Activated CD4-positive, alpha-beta T cell treated with anti-CD3 and anti-CD28 coated beads for 24 hours (primary cell): ENCODE measurements around the gene KCNN3.

Experiments
- DNase-seq, 2 donors: peaks; one replicate each; pipeline ENCODE4 v3.0.0-alpha.2; 2020; ENCODE audit warnings: low read depth in 2 of 2

The KCNN3 gene

DNA sequence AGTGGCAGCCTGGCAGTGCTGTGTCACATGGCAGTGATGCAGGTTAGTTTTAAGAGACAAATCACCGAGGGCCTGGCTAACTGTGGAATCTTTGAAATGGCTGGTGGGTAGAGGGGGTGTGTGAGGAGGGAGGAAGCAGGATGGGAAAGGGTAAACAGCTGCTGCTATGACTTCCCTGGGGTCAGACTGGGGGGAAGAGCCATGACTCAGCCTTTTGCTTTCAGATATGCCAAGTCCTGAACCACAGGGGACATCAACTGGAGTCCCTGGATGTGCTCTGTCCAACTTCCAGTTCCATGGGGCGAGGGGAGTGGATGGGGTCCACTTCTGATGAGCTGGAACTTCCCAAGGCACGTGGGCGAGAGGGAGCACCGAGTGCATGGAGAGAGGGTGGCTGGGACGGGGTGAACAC lies 141.0 kb downstream of the KCNN3 start:
- DNase-seq: no peak

DNA sequence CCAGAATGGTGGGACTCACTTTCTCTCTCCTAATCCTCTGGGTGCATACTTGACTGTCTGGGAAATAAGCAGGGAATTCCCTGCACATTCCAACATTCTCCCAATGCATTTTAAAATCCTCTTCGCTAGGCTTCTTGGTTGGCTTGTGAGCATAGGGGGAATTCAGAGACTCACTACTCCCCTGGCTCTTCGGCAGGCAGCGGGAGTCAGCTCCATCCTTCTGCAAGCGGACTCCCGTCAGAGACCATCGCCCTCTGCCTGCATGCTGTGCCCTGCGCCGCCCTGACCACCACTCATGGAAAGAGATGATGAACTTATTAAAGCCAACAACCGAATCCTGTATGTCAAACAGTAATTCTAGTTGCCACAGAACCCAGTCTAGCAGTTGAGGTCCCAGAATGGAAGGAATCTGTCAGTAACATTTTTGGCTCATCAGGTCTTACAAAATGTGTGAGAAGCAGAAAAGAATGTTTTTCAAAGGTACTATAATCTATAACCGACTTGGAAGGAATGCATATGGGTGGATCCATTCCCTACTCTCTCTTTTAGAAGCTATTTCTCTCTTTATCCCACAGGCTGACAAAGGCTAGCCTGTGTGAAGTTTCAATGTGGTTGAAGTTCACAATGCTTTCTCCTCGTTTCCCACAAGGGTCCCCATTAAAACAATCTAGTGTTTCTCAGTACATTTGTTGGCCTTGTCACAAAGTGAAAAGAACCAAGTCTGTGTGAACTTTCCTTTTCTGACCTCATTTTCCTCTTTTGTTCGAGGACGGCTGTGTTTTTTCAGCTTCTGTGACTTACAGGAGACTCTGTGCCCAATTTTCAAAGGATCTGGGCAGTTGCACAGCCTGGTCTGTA lies 143.0 kb downstream of the KCNN3 start:
- no peak for DNase-seq

DNA sequence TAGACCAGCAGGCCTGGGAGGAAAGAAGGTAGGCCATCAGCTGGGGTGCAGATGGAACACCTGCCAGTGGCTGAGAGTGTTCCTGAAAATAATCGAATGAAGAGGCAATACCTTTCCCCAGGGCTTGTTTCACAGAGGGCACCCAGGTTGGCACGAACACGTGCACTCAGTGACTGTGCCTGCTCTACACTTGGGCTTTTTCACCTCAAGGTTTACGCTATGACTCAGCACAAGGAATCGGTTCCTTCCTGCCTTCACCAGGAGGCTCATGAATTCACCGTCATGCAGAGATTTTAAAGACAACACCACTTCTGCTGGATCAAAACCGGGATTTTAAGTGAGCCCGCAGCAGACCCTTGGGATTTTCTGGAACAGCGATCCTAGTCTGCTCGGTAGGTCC lies 143.6 kb downstream of the KCNN3 start:
- no peak for DNase-seq

DNA sequence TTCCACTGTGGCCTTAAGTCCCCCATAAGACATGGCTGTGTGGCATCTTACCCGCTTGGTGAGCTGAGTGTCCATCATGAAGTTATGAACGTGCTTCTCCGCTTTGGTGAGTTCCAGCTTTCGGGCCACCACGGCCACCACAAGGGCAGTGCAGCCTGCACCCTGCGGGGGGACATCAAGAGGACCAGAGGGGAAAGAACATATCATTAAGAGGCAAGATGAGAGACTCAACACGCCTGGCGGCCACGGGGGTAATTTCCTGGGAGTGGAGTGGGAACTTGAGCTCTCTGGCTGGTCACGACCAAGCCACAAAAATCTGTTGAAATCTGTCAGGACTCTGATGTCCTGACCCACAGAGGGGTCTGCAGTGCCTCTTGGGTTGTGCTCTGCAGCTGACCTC lies 144.2 kb downstream of the KCNN3 start:
- DNase-seq: no peak

DNA sequence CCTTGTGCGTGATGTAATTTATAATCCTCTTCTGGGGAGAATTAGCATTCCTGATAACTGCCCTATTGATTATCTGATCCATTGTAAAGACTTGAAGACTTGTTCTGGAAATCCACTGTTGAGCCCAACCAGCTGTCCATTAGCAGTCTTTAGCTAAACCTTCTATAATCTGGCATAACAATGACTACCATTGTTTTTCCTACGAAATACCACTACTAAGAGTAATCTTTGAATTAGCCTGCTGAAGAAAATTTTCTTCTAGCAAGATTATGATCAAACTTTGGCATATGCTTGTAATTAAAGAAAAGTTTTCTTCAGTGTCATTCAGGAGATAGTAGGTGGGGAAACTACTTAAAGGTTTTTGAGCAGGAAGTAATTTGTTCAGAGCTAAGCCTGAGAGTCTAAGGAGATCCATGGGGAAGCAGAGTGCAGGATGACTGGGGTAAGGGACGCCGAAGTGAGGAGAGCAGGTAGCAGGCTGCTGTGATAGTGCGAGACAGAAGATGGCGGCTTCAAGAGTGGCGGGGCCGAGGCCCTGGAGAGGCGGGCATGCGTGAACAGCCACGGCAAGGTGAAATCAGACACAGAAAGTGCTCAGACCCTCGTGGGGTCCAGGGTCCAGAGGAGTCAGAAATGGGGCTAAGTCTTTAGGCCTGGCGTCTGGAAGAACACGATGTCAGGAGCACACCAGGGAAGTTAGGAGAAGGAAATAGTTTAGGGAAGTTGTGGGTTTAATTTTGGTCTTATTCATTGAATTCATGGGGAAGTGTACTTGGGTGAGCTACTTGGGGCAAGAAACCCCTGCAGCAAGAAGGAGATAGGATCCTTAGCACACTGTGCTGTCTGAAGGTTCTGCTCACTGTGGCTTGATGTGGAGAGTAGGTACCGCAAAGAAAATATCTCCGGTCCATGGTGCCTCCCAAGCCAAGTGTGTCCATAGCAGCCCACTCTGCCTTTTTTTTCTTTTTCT lies 149.5 kb downstream of the KCNN3 start:
- no peak for DNase-seq

DNA sequence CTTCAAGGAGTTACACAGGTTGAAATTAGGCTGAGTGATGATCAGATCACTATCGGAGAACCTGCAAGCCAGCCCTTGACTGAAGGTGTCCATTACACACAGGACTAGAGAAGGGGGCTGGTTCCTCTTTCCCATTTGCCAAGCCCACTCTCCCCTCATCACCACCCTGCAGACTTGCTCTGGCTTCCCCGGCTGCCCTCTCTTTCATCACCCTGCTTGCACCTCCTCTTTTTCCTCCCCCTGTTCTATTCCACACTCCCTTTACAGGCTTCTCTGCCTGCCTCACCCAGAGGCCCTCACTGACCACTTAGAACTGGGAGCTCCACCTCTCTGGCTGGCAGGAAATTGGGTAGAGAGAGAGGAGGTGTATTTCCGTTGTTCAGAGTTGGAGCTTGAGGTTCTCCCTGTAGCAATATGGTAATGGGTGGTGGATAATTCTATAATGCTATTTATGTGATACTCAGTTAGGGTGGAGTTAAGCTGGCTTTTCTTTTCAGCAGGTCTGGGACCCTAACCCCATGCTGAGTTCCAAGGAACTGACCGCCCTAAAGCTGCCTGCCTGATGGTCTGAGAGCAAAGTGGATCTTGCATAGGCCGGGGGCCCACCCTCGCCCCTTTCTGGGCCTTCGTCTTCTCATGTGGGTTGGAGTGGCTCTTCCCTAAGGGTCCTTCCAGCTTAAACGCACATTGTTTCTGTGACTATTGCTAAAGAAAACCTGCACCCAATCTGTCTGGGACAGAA lies 150.3 kb downstream of the KCNN3 start:
- DNase-seq: no peak

DNA sequence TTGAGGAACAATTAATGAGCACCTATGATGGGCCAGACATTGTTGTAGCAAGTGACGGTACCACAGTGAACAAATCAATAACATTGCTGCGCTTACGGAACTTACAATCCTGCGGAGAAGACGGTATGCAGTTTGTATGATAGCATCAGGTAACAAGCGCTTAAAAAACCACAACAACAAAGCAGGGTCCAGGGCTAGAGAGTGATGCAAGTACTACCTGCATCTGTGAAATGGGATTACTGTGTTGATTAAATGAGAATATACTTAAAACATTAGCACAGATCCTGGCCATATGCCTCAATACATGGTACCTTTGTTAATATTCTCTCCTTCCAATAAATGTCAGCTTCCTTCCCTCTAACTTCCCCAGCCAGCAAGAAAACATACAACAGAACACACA lies 151.5 kb downstream of the KCNN3 start:
- no peak for DNase-seq

DNA sequence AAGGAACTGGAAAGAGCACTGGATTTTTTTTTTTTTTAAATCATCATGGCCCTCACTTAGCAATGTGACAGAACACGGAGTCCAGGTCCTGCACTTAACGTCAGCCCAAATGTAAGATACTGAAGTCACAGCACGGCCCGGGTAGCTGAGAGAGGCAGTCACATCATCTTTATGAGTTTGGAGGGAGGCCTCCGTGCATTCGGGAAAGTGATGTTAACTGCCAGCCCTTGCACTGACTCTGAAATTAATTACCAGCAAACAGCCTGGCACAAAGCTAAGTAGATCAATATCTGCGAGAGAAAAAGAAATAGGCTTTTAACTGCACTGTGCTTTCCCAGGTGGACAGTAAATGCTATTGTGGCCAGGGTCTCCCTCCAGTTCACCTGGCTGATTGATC lies 152.6 kb downstream of the KCNN3 start:
- DNase-seq: no peak

DNA sequence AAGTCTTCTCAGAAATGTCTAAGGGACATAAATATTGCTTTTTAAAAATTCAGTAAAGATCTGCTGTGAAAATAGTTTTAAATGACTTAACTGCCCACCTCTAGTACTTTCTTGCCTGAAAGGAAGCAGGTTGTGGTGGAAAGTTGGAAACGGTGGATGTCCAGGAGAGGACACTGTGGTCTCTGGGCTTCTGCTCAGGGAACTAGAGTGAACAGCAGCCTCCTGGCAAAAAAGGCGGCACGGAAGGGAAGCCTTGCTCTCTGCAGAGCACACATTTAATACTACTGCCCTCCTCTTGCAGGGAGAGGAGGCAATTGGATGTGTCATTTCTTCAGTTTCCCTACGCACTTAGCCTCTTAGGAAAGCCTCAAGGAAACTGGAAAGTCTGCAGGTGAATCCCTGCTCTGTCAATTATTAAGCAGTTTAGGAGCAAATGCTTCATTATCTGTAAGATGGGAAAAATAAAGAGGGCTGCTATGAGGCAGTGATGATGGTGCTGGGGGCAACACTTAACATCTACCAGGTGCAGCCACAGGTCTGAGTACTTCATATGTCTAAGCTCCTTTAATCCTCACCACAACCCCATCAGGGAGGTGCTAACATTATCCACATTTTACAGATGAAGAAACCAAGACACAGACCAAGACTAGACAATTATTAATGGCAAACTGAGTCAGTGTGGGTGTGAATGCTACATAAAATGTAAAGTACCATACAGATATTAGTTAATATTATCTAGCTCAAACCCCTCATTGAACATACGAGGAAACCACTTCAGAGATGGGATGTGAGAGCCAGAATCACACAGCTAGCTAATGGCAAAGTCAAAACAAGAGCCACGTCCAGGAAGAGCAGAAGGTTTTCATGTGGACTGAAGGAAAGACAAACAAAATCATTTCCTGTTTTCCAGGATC lies 153.2 kb downstream of the KCNN3 start:
- DNase-seq: no peak

DNA sequence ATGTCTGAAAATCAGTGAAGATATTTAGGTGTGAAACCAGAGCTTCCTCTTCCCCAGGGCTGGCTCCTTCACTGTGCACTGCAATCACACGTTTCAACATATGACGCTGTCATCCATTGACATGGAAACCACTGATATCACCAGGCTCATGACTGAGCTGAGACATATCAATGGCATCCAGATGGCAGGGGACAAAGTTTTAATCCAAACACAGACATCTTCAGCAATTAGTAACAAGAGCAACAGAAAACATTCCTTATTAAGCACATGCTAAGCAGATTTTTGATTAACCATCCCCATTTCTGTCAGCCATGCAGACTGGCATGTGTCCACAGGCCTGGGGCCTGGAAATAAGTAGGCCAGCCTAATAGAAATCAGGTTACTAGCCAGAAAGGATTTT lies 154.1 kb downstream of the KCNN3 start:
- no peak for DNase-seq

DNA sequence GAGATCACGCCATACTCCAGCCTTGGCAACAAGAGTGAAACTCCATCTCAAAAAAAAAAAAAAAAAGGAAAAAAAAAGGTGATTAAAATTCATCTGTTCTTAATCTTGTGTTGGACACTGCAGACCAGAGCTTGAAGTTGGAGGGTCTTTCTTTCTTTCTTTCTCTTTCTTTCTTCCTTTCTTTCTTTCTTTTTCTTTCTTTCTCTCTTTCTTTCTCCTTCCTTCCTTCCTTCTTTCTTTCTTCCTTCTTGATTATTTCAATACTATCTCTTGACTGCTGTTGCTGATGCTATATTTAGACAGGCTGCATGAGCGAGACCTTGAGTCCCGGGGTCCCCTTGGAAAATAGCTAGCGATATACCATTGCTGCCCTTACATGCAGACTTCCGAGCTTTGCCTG lies 154.7 kb downstream of the KCNN3 start:
- DNase-seq: no peak

DNA sequence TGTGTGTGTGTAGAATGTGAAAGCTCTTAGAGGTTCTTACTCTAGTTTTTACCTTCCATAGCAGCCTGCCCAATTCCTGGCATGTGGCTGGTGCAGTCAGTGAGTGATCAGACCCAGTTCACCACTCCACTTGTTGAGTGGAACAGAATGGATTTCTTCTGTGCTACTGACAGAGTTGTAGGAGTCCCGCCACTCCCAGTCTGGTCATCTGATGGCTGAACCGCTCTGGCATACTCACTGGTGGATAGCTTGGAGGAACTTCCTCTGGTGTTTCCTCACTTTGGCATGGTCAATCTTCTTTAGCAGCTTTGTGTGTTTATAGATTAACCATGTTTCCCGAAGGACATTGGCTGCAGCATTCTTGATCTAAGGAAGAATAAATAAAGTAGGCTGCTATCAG lies 155.4 kb downstream of the KCNN3 start:
- DNase-seq: no peak

DNA sequence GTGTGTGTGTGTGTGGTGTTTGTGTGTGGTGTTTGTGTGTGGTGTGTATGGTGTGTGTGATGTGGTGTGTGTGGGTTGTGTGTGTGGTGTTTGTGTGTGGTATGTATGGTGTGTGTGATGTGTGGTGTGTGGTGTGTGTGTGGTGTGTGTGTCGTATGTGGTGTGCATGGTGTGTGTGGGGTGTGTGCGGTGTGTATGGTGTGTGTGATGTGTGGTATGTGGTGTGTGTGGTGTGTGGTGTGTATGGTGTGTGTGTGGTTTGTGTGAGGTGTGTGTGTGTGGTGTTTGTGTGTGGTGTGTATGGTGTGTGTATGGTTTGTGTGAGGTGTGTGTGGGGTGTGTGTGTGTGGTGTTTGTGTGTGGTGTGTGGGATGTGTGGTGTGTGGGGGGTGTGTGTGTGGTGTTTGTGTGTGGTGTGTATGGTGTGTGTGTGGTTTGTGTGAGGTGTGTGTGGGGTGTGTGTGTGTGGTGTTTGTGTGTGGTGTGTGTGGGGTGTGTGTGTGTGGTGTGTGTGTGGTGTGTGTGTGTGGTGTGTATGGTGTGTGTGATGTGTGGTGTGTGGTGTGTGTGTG lies 155.9 kb downstream of the KCNN3 start:
- DNase-seq: no peak

DNA sequence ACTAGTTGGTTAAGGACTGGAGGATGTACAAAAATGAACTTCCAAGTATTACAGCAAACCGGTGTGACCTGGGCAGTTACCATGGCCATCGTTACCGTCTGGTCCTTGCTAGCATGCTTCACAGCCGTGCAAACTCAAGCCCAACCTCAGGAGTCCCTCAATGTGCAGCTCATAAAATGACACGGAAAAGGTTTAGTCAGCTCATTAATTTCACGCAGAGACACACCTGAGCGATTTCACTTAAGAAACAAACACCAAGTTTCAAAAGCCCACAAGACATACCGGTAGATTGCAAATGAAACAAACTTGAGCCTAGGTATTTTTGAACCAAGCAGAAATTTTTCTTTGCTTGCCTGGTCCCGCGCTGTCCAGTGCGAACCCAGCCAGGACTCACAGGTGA lies 157.1 kb downstream of the KCNN3 start:
- DNase-seq: no peak

DNA sequence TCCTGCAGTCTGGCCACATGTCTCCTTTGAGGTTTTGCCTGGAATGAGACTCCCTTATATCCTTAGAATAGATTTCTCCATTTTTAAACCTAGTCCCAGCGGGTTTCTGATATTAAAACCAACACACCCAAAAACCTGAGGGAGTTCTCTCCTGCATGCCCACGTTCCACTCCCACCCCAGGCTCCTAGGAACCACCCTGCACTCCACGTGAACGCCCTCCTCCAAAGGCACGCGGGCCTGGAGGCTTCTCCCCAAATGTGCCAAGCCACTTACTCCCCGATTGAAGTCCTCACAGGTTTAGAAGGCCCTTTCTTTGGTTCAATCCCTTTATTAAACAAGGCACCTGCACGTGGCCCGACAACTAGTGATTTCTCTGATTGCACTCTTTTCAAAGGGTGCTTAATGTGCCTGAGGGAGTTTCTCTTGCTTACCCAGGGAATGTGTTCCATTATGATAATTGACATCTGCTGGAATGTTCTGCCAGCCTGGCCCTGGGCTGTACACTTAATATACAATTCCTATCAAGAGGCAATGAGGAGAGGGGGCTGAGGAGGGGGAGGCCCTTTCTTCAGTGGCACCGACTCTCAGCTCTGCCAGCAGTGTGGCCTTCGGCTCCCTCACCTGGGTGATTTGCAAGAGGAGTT lies 157.8 kb downstream of the KCNN3 start:
- DNase-seq: no peak

DNA sequence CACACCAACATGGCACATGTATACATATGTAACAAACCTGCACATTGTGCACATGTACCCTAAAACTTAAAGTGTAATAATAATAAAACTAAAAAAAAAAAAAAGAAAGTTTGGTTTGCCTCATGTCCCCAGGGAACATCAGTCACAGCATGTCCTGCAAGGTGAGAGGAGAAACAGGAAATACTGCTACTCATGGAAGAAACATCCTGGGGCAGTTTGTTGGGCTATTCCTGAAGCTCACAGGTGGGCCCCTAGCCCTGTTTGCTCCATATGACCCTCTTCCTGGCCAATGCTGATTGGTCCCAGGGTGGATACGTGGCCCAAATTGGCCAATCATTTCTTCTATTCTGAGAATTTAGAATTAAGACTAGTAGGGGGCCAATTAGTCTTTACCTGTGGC lies 158.7 kb downstream of the KCNN3 start:
- DNase-seq: no peak

DNA sequence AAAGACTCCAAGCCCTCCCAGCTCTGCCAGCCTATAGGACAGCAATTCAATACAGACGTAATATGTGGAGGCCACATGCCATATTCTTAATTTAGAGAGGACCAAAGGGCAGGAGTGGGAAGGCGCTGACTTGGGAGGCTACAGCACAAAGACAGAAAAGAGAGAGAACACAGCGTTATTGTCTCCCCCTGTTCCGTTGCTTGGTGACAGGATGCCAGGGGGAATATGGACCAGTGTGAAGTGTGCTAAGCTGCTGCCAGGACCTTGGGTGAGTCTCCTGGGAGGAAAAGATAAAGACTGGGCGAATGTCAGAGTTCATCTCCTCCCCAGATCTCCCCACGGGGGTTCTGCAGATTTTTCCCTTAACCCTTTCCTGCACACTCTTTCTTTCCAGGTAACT lies 160.0 kb downstream of the KCNN3 start:
- no peak for DNase-seq

DNA sequence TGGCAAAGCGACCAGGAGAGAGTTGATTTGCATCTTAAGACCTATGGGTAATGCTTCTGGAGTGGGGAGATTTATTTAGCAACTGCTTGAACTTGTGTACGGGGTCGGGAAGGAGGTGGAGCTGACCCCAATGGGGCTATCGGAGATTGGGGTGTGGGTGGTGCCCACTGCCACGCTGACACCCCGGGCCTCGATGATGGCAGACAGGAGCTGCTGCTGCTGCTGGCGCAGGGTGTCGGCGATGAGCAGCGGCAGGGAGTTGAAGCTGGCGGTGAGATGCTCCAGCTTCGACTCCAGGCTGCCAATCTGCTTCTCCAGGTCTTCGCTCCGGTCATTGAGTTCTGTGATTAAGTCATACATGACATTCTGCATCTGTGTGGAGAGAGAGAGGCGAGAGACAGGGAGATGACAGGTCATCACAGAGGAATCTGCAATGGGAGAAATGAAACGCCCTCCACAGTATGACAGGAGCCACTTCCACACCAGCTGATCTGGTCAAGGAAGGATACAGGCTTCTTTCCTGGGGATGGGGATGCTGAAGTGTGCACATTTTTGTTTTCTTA lies 162.1 kb downstream of the KCNN3 start:
- DNase-seq: no peak

DNA sequence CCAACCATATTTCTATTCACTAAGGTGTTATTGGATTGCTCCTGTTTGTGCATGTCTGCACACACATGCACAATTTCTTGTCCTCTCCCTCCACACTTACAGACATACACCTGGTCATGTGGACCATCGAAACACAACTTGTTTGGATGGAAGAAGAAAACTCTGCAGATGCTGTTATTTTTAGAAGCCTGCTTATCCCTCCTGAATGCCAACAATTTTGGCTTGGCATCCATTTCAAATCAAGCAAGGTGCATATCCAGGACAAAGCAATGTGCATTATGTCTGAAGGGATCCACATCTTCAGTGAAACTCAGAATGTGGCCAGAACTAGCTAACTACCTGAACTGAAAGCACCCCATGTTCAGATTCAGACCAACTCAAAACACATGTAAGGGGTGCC lies 163.2 kb downstream of the KCNN3 start:
- DNase-seq: no peak

DNA sequence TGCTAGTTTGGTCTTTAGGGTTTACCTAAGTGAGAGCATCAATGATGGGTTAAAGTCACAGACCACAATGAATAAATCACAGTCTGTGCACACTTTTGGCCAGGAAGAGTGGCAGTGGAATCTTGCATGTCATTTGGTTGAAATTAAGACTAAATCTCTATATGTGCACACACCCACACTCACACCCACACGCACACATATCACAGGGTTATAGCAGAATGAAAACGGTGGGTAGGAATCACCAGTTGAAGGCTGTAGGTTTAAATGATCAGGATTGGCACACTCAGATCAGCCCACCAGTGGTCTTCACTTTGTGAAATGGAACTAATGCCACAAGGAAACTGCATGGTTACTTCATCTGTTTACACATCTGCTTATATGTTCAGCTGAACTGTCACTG lies 164.5 kb downstream of the KCNN3 start:
- no peak for DNase-seq
